NCI-H146 (cell line): Measurements from ENCODE around the gene RNF175.

Source experiments
- DNase-seq: peaks from one replicate; lab custom pipeline; 2025; lab: John Stamatoyannopoulos, UW

Gene RNF175

DNA sequence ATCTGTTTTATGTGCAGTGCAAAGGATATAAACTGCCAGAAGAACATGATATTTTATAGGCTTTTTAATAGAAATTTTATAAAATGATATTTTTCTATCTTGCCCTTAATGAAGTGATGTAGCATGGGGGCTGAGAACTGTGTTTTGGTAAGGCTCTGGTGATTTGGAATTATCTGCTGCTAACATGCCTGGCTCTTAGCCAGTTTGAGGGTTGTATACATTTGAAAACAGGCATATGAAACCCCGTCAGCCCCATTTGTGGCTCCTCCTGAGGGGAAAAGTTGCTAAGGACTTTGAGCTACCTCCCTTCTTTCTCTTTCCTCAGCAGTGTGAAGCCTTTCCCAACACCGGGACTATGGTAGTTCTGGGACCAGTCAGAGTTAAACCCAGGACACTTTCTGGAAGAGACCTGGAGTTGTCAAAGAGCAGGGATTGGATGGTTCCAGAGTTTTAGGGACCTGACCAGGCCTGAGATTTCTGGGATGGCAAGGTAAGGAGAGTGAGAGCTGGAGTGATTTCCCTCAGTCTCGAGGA, 24.4 kb upstream of the RNF175 start:
- no peak for DNase-seq

DNA sequence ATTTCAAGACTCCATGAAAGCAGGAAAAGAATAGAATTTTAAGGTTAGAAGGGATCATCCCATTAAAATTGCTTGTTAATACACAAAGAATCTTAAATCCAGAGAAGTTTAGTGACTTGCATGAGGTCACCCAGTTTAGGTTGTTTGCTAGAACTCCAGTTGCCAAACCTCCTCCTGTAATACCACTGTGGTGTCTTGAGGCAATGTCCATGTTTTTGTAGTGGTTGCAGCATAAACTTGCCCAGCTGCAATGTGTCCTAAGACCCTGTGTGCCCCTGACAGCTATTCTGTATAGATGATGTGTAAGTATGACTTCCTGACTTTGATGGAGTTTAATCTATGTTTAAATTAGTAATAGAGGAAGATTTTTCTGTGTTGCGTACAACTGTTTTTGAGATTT, 22.8 kb upstream of the RNF175 start:
- DNase-seq, result no peak

DNA sequence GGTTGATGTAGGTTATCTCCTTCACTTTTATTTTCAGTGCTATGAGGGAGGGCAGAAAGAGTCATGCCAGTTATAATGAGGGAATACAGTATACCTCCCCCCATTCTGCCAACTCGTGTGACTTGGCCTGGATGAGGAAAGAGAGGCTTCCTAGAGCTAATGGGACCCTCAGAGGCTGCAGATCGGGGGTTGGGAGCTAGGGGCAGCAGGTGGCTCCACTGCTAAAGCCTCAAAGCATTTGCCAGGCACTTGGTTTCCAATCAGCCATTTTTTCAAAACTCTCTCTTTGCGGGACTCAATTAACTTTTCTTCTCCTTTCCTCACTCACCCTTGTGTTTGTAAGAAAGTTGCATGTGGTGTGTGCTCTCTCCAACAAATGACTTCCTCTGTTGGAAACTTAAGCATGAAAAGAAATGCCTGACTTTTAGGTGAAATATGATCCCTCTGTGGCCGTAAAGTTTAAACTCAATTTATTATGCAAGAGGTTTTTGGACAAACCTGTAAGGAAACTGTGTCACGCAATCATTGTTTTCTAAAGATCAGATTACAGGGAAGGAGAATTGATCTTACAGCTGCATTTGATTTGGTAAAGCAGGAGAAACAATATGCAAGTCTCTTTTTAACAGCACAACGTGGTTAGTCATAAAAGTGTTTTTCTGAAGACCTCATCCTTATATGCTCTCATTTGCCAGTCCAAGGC, 22.0 kb upstream of the RNF175 start:
- no peak for DNase-seq

DNA sequence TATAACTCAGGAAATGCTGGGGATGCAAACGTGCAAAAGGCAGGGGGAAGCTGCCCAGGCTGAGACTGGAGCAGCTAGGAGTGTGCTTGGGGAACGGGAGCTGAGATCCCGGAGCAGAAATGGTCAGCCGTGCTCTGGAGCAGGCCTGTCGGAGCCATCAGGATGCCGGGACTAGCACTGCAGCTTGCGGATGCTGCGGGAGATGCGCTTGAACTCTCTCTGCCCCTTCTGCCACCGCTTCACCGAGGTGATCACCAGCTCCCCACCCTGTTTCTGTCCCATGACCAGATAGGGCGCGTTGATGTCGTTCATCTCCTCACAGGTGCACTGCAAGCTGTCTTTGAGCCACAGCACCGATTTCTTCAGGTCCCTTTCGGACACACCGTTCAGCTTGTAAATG, 21.5 kb upstream of the RNF175 start:
- no peak for DNase-seq

DNA sequence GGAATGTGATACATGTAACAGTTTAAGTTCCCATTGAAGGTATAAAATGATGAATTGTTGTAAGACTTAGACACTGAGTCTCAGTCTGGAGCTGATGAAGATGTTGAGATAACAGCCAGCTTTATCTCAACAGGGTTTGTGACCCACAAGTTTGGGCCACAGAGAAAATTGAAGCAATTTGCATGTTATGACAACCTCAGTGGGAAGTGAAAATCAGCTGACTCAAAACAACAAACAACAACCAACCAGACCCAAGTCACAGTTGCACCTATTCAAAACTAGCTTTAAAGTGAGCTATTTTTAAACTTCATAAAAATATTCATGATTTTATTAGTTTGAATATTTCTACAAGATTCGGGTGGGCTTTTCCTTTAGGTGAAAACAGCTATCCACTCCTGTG, 21.1 kb upstream of the RNF175 start:
- DNase-seq, result no peak

DNA sequence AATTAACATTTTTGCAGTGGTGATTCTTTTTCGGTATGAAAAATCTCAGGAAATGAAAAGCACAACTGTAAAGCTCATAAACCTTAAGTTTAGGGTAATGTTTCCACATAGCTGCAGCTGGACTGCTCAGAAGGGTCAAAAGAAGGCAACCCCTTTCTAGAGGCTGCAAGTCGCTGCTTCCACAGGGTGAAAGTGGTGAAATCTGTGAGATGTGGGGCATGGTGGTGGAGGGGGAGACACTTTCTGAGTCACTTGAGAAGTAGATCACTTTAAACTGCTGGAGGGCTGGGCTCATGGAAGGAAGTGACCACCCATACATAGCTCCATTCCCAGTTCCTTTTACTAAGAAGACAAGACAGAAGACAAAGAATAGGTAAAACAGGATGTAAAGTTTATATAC, 20.4 kb upstream of the RNF175 start:
- no peak for DNase-seq

DNA sequence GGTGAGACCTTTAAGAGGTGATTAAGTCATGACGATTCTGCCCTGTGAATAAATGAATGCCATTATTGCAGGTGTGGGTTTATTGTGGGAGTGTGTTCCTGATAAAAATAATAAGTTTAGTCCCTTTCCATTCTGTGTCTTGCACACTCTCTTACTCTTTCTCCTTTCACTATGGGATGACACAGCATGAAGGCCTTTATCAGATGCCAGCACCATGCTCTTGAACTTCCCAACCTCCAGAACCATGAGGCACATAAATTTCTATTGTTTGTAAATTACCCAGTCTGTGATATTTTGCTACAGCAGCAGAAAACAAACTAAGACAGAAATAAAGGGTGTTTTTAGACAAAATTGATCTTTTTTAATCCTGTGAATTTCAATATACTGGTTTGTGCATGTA, 18.6 kb upstream of the RNF175 start:
- no peak for DNase-seq

DNA sequence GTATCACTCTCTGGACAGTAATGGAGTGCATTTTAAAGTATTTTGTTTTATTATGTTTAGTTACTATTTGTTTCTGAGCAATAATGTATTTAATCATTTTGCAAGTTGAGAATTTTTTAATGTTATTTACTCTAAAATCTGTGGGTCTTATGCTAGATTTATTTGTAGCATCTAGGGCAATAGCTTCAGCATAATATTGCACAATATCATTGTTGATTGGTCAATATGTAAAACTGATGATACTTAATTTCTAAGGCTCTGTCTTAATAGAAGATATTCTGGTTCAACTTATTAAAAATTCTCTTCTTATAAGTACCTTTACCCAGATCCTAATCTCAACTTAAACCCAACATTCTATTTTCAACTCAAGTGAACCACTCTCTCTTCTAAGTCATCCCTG, 17.6 kb upstream of the RNF175 start:
- no peak for DNase-seq

DNA sequence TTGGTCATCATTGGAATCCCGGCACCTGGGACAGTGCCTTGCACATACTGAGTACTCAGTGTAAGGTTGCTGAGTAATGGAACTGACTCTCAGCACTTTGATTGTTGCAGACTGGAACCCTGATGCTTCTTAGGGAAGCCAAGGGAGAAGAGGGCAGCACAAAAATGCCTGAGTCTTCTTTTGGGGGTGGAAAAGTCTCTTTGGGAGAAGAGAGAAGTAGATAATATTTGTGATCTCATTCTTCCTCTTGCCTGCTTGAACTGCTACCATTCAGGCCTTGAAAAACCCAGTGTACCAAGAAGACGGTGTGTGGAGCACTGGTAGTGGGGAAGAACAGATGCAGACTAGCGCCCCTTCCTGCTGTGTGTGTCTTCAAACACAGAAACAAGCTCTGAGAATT, 16.8 kb upstream of the RNF175 start:
- DNase-seq, result no peak

DNA sequence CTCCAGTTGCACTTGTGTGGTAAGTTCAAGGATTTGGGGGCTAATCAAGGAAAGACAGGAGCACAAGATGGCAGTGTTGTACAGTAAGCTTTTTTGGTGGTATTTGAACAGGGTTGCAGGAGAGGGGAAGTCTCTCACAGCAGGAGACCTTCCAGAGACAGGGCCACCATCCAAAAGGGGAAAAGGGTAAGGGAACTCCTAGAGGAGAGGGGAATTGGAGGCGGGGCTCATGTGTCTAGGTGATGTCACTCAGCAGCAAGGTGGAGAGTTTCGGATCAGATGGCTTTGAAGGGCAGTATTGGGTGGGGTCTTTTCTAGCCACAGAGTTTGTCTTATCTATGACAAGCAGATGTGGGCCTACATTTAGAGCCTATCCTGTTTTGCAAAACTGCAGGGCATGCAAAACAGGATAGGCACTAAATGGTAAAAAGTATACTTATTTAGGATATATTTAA, 13.4 kb upstream of the RNF175 start:
- no peak for DNase-seq

DNA sequence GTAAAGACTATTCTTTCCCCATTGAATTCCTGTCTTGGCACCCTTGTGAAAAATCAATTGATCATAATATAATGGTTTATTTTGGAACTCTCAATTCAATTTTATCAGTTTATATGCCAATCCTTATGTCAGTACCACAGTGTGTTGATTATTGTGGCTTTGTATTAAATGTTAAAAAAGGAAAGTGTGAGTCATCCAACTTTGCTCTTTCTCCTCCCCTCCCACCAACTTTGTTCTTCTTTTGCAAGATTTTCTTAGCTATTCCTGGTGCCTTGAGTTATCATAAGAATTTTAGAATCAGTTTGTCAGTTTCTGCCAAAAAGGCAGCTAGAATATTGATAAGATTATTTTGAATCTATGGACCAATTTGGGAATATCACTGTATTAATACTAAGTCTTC, 11.2 kb upstream of the RNF175 start:
- no peak for DNase-seq

DNA sequence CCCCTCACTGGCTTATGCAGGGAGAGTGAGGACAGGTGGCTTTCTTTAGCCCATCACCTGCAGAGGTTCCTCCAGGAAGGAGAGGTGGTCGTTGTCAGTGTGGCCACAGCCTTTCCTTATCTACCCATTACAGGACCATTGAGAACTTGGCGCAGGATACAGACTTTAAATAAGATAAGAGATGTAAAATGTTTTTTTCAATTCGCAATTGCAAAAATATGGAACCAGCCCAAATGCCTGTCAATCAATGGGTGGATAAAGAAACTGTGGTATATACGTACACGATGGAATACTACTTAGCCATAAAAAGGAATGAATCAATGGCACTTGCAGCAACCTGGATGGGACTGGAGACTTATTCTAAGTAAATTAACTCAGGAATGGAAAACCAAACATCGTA, 6.9 kb upstream of the RNF175 start:
- DNase-seq, result no peak

DNA sequence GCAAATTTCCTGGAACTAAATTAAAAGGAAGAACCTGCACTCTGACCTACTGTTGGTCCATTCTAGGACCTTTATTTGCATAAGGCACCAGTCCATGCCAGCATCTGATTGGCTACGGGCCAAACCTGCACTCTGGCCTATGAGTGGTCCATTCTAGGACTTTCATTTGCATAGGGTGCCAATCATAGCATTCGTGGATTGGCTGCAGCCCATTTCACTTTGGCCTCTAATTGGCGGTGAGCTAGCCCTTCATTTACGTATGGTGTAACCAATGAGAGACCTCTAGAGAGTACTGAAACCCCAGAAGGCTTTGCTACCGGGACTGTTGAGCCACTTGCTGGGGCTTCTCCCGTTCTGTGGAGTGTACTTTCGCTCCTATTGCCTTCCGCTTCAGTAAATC, 6.1 kb upstream of the RNF175 start:
- DNase-seq, result no peak

DNA sequence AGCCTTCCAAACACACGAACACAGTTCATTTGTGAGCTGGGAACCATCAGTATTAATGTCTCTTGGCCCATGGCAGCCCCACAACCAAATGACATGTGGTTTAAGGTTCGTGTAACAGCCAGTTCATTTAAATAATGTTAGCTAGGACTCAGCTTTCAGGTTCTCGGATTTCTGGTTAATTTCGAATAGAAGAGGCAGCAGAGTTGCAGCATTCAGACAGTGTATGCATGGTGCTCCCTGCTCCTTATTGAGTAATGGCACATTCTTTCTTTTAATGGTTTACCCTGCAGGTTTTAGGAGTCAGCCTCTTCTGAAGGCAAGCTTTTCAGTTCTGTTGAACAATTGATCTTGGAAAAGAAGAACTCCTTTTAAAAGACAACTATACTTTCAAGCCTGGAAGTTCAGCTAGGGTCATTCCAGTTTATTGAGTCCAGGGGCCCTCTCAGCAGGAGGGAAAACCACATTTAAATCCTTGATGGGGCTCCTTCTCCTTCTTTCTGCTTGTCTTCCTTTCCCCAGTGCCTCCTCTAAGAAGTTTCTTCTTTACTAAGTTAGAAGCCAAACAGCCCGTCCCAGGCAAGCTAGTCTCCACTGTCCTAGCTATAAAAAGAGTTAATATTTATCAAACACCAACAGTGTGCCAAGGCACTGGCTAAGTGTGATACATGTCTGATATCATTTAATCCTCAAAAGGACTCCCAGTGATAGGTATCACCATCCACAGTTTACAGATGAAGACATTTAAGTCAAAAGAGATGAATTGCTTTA, 5.0 kb upstream of the RNF175 start:
- DNase-seq, result no peak

DNA sequence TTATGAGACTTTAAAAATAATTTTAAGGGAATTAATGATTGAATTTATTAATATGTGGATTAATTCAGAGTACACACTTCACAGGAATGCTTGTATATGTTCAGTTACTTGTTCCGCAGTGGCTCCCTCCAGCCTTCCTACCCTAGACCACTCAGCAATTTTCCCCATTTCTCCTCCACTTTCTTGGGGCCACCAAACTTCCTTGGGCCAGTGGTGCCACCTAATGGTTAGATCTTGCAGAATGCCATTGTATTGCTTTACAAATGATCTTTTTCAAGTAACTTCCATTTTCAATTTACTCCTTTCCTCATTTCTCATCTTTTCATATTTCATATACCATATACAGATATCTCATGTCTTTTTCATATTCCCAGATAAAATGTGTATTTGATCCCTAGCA, 3.6 kb upstream of the RNF175 start:
- DNase-seq, result no peak

DNA sequence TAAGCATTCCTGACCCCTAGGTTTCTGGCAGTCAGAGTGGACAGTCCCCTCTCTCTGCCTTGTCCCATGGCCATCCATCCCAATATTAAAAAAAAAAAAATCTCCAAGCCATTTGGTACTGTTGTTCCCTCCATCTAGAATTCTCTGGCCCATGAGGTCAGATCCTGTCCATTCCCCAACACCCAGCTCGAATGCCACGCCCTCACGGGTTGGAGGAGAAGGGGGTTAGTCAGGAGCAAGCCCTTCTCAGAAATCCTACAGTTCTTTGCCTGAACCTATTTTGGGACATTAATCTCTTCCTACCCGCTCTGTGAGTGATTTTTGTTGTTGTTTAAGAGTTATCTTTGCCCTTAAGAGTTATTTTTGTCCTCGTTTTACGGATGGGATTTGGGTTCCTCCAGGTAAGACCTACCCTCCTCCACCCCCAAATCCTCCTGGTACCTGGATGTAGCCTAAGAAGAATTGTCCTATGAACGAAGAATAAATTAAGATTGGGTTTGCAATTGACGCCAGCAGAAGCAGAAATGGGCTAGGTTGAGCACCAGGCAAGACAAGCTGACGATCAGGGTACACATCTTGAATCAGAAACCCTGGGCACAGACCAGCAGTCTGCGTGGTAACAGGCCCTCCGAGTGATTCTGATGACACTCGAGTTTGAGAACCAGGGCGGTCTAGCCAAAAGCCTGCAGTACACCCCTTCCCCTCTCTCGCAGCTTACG, 977 bp downstream of the RNF175 start:
- no peak for DNase-seq

DNA sequence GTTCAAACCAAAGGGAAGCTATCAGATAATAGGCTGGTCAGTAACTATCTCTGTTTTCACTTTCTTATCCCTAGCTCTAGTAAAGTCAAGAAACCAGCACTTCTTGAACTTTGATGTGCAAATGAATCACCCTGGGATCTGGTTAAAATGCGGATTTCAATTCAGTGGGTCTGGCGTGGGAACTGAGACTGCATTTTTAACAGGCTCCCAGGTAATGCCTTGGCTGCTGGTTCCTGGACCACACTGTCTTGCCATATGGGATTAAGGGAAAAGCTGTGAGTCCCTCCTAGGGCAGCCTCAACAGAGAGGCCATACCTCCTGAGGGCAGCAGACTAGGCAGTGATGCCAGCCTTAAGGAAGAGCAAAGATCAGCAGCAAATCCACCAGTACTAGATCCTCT, 1.7 kb downstream of the RNF175 start:
- no peak for DNase-seq

DNA sequence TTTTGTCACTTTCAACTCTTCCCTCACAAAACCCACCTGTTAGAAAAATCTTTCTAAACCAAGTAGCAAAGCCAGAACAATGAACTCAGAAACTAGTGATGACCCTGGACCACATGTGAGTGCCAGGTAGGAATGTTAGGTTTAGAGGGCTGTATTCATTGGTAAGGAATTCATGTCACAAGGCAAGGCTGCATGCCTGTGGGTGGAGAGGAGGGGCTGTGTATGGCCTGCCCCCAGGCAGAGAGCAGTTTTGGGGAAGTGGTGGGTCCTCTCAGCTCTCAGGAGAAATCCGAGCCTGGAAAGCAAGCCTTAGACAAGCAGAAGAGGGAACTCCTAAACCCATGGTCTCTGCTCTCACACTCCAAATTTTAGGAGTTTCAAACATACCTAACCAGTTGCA, 2.4 kb downstream of the RNF175 start:
- DNase-seq, result no peak

DNA sequence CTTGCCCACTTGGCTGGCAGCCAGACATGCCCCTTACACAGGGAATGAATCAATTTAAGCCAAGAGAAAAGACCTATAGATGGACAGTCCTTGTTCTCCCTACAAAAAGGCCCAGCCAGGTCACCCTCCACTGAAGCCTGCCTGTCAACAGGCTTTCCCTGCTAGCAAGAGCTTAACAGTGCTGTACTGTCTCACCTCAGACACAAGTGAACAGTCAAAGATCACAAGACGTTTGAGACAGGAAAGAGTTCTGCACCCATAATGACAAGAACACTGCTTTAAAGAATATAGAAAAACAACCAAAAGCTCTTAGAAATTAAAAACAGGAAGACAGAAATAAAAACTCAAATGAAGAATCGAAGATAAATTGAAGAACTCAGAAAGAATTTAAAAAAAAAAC, 4.6 kb downstream of the RNF175 start:
- no peak for DNase-seq

DNA sequence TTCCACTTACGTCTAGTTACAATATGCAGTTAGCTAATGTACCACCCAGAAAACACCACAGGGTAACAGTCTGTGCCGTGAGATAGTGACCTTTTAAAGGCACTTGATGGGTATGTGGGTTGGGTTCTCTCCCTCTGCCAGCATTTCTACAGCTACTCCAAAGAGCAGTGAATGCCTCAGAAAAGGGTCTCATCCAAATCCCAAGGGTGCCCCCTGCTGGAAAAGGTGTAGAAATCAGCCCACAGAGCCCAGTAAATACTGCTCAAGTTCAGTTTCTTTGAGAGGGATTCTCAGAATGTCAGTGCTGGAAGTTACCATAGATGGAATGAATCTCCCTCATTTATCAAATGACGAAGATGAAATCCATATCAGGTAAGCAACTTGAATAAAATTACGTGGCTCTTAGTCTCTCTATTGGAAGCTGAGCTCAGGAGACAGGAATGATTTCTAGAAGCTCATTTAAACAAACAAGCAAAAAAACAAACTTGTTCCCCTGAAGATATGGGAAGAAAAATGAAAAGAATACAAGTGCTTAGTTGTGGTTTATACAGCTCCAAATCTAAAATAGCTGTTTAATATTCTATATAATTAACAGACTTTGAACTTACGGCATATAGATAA, 9.5 kb downstream of the RNF175 start:
- peak; percentile 58 for DNase-seq

DNA sequence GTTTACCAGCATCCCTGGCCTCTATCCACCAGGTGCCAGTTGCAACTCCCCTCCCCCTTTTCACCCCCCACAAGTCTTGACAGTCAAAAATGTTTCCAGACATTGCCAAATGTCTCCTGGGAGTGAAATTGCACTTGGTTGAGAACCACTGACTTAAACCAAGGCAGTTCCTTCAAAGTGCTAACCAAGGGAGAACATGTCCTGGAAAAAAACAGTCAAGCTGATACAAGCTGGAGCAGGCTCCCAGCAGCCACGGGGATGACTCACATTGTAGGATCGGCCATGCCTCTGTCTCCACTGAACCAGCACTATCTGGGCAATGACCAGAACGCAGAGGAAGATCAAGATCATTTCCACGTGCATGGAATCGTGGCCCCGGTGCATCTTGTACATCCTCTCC, 11.4 kb downstream of the RNF175 start:
- no peak for DNase-seq

DNA sequence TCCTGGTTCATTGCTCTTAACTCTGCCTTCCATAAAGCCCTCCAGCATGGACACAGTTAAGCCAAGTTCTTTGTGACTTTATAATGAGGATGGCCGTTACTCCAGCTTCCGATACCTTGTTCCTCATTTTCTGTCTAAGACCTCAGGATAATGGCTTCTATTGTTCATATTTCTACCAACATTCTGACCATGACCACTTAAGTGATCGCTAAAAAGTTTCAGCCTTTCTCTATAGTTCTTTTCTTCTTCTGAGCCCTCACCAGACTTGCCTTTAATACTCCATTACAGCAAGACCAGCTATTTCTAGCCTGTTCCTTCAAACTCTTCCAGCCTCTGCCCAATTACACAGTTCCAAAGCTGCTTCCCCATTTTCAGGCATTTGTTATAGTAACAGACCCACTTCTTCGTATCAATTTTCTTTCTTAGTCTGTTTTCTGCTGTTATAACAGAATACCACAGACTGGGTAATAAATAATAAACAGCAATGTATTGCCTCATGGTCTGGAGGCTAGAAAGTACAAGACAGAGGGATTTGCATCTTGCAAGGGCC, 12.3 kb downstream of the RNF175 start:
- DNase-seq, result no peak
